DOHH2 (cell line): ENCODE results near the gene TMEM74B.

Experiments used
- H3F3A ChIP-seq: fragments of 200-600 bp; sonication (generic), shearing (Covaris generic); 2 replicates; pipeline ENCODE4 v1.6.0; 2016; ENCODE audit warnings: antibody characterized with exemption, mild to moderate bottlenecking; ENCODE audit not compliant: control insufficient read depth, insufficient read depth
- H3K27ac ChIP-seq: fragments of 200-600 bp; sonication (generic); 2 replicates; pipeline ENCODE4 v1.5.1; 2014; ENCODE audit warnings: low read depth, mild to moderate bottlenecking, low read length, moderate library complexity
- H3K27me3 ChIP-seq: fragments of 200-600 bp; sonication (generic); 2 replicates; pipeline ENCODE4 v1.6.1; 2014; ENCODE audit warnings: mild to moderate bottlenecking, low read length, mixed read lengths; ENCODE audit not compliant: control insufficient read depth
- H3K36me3 ChIP-seq: fragments of 200-600 bp; sonication (generic); 2 replicates; pipeline ENCODE4 v1.6.1; 2014; ENCODE audit warnings: mild to moderate bottlenecking, low read length, moderate library complexity, mixed read lengths; ENCODE audit not compliant: control insufficient read depth
- H3K4me1 ChIP-seq: fragments of 200-600 bp; sonication (generic); 2 replicates; pipeline ENCODE4 v1.6.1; 2014; ENCODE audit warnings: mild to moderate bottlenecking, low read length, mixed read lengths; ENCODE audit not compliant: control insufficient read depth
- H3K4me2 ChIP-seq: fragments of 200-600 bp; sonication (generic); 2 replicates; pipeline ENCODE4 v1.6.0; 2014; ENCODE audit warnings: mild to moderate bottlenecking, low read length, moderate library complexity
- H3K4me3 ChIP-seq: fragments of 200-600 bp; sonication (generic); 2 replicates; pipeline ENCODE4 v1.5.1; 2014; ENCODE audit warnings: mild to moderate bottlenecking, low read length, mixed read lengths
- H3K79me2 ChIP-seq: fragments of 200-600 bp; sonication (generic); 2 replicates; pipeline ENCODE4 v1.6.1; 2014; ENCODE audit warnings: mild to moderate bottlenecking, low read length, mixed read lengths; ENCODE audit not compliant: control insufficient read depth
- H3K9me2 ChIP-seq: fragments of 200-600 bp; sonication (generic); replicated peaks from 2 replicates; pipeline ENCODE4 v1.6.1; 2014; ENCODE audit warnings: mild to moderate bottlenecking, low read length, mixed read lengths; ENCODE audit not compliant: control insufficient read depth
- H3K9me3 ChIP-seq: fragments of 200-600 bp; sonication (generic); 2 replicates; pipeline ENCODE4 v1.6.1; 2014; ENCODE audit warnings: antibody characterized with exemption, low read length, mixed read lengths; ENCODE audit not compliant: control insufficient read depth, insufficient read depth
- H4K20me1 ChIP-seq: fragments of 200-600 bp; sonication (generic); 2 replicates; pipeline ENCODE4 v1.6.0; 2014; ENCODE audit warnings: low read depth, mild to moderate bottlenecking, antibody characterized with exemption, low read length, moderate library complexity; ENCODE audit not compliant: control insufficient read depth, insufficient read depth
- EZH2phosphoT487 ChIP-seq: fragments of 200-600 bp; sonication (generic); IDR thresholded peaks from 2 replicates; pipeline ENCODE4 v1.6.1; 2017; ENCODE audit warnings: borderline replicate concordance, mild to moderate bottlenecking, antibody characterized with exemption, low read length, moderate library complexity, mixed read lengths
- TF ChIP-seq, protein P1 (sequence below): fragments of 200-600 bp; sonication (generic); IDR thresholded peaks from one replicate; pipeline ENCODE4 v1.5.1; 2014; ENCODE audit warnings: antibody characterized with exemption, mild to moderate bottlenecking, low read depth, low read length; ENCODE audit not compliant: poor library complexity, severe bottlenecking

The TMEM74B gene

DNA sequence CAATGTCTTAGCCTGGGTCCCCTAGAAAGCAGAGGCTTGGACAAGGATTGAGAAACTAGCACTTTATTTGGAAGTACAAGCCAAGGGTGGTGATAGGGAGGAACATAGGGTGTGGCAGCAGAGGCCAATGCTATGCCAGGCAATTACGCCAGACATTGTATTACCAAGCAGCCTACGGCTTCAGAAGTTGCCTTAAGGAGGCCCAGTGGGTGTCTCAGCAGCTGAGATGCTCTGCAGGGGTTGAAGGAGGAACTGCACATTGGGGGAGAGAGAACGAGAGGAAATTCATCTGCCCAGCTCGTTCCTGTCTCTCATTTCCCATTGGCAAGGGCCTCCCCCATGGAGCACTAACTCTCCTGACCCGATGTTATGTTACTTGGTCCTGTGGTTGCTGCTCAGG lies 19.3 kb upstream of the TMEM74B start:
- no peaks in the 10 kb centered on the region for H3K79me2 ChIP-seq

DNA sequence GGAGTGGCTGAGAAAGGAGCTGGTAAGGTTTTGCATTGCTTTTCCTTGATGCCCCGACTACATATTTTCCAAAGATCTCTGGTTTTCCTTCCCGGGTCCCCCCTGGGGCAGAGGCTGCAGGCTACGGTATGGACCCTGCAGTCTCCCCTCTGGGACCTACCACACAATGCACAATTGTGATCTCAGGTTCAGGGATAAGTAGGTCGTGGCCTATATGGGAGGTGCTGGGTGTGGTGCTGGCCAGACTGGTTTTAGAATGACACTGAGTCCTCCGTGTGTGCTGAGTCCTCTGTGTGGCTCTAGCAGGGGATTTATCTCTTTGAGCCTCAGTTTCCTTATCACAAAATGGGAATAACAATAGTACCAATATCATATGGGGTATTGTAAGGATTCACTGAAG lies 18.8 kb upstream of the TMEM74B start:
- no peaks in the 10 kb centered on the region for H3F3A ChIP-seq
- H3K9me3 ChIP-seq = no peaks in the 10 kb centered on the region
- H3K27me3 ChIP-seq = peaks cover 21% of the 10 kb centered on the region; the same call in 1 of the 2 replicates
- no peaks in the 10 kb centered on the region for H3K9me2 ChIP-seq
- no peak for TF ChIP-seq EZH2phosphoT487
- TF ChIP-seq, protein P1, sequence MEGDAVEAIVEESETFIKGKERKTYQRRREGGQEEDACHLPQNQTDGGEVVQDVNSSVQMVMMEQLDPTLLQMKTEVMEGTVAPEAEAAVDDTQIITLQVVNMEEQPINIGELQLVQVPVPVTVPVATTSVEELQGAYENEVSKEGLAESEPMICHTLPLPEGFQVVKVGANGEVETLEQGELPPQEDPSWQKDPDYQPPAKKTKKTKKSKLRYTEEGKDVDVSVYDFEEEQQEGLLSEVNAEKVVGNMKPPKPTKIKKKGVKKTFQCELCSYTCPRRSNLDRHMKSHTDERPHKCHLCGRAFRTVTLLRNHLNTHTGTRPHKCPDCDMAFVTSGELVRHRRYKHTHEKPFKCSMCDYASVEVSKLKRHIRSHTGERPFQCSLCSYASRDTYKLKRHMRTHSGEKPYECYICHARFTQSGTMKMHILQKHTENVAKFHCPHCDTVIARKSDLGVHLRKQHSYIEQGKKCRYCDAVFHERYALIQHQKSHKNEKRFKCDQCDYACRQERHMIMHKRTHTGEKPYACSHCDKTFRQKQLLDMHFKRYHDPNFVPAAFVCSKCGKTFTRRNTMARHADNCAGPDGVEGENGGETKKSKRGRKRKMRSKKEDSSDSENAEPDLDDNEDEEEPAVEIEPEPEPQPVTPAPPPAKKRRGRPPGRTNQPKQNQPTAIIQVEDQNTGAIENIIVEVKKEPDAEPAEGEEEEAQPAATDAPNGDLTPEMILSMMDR = no peak
- no peak overlapping the region for H3K4me2 ChIP-seq
- no peaks in the 10 kb centered on the region for H3K79me2 ChIP-seq
- H4K20me1 ChIP-seq = no peaks in the 10 kb centered on the region; the same call in 1 of the 2 replicates
- H3K27ac ChIP-seq = no peak overlapping the region
- H3K4me1 ChIP-seq = no peaks in the 10 kb centered on the region
- H3K4me3 ChIP-seq = no peak overlapping the region
- no peaks in the 10 kb centered on the region for H3K36me3 ChIP-seq

More for the DNA sequence above, 19.3 kb upstream of the TMEM74B start:
- Histone ChIP-seq H3K4me2 (no peak overlapping the region), H3F3A (no peaks in the 10 kb centered on the region), H4K20me1 (no peaks in the 10 kb centered on the region; the same call in 1 of the 2 replicates), H3K9me2 (no peaks in the 10 kb centered on the region), H3K4me3 (no peak overlapping the region), H3K9me3 (no peaks in the 10 kb centered on the region), H3K4me1 (no peaks in the 10 kb centered on the region), H3K36me3 (no peaks in the 10 kb centered on the region), H3K27ac (no peak overlapping the region), H3K27me3 (peaks cover 21% of the 10 kb centered on the region; the same call in 1 of the 2 replicates)
- TF ChIP-seq EZH2phosphoT487 = no peak
- TF ChIP-seq, protein P1 = no peak

DNA sequence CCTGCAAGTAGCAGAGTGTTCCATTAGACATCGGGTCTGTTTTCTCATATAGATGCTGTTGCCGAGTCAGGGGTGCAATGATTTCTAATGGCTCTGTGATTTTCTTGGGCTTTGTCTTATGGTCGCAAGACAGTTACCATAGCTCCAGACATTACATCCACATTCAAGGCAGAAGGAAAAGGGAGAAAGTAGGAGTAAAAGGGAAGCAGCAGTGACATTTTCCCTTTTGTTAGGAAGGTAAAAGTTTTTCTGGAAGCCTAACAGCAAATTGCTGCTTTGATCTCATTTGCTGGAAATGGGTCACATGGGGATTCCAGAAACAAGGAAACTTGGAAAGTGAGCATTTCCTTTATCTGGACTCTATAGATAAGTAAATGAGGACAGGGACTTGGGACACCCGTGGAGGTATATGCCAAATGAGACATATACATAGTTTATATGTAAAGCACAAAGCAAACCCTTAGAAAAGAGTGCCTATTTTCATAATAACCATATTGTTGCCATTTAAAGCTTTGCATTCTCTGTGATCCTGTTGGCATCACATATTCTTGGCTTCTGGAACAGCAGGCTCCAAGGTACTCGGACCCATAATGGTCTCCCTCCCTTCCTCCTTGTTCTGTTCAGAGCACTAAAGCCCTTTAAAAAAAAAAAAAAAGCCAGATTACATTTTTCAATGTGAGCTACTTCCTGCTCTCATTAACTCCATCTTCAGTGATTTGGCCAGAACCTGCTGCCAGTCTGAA lies 18.2 kb upstream of the TMEM74B start, which contains the start of gene C20orf202:
C20orf202 (plus strand) TSS at position 693 of the 743 bp plus-strand sequence. CDS start 132 bp downstream, outside the sequence.
- Histone ChIP-seq H3K4me1 (no peaks in the 10 kb centered on the region), H3K36me3 (no peaks in the 10 kb centered on the region), H3K4me3 (no peak within 1 kb of the TSS), H3K27me3 (peaks cover 25% of the 10 kb centered on the region), H3K27ac (no peak within 1 kb of the TSS), H3K9me2 (no peaks in the 10 kb centered on the region), H3K79me2 (no peaks in the 10 kb centered on the region), H3K9me3 (no peaks in the 10 kb centered on the region), H3F3A (no peaks in the 10 kb centered on the region), H4K20me1 (no peaks in the 10 kb centered on the region; the same call in 1 of the 2 replicates), H3K4me2 (no peak within 1 kb of the TSS)
- TF ChIP-seq, protein P1 = no peak
- TF ChIP-seq EZH2phosphoT487 = no peak
